GM12878 (cell line): Measurements from ENCODE around the gene CNNM2. TPM values are rescaled to one million over a fixed set of nuclear protein-coding genes. Genes with fewer than 3 reads are reported as not detected.

Source experiments
- ATAC-seq: fragments of 200-7000 bp; cut with Tn5 transposase; 3 replicates; pipeline ENCODE4 v1.9.1; 2020; ENCODE audit warnings: mild to moderate bottlenecking, moderate library complexity
- BruUV-seq: library from RNA; stranded (reverse); fragments of 400-500 nt; replicated peaks from 2 replicates; lab custom pipeline; 2021; lab: Mats Ljungman, UMichigan
- CTCF ChIA-PET: fragments of 300-600 bp; sonication (Branson Sonifier 250); formaldehyde crosslinking; extraction: SDS; loops from one replicate; lab custom pipeline; 2021; ENCODE audit warnings: inconsistent platforms; lab: Yijun Ruan, JAX
- POLR2A ChIA-PET: fragments of 350-600 bp; formaldehyde crosslinking; extraction: SDS; loops from one replicate; lab custom pipeline; 2021; ENCODE audit warnings: inconsistent platforms; lab: Charles Lee
- RAD21 ChIA-PET: fragments of 300-600 bp; sonication (Branson Sonifier 250); formaldehyde crosslinking; loops from one replicate; lab custom pipeline; 2023; ENCODE audit warnings: antibody characterized with exemption; ENCODE audit not compliant: unreplicated experiment; lab: Charles Lee
- SMC1A ChIA-PET: fragments of 300-600 bp; sonication (Branson Sonifier 250); formaldehyde crosslinking; loops from one replicate; lab custom pipeline; 2023; ENCODE audit not compliant: unreplicated experiment, uncharacterized antibody; lab: Charles Lee
- DNase-seq: peaks from one replicate; pipeline ENCODE4 v3.0.0-alpha.2; 2011; ENCODE audit warnings: low read depth, low spot score
- FAIRE-seq: peaks from 3 replicates; lab custom pipeline; 2011; peaks lifted over from hg19 to GRCh38; lab: Jason Lieb, UNC
- H2AFZ ChIP-seq: 2 replicates; pipeline ENCODE4 v1.6.0; 2011; ENCODE audit warnings: low read depth, low read length, control low read depth; ENCODE audit not compliant: control insufficient read depth
- H3K27ac ChIP-seq: 2 replicates; pipeline ENCODE4 v1.5.1; 2011; ENCODE audit warnings: control low read depth; ENCODE audit not compliant: control insufficient read depth, insufficient read depth
- H3K27me3 ChIP-seq, 2 experiments: replicated peaks in 1 of 2; 2 replicates each; pipeline versions ENCODE4 v1.6.0 to v1.6.1; 2011; ENCODE audit warnings: low read length in 1 of 2; ENCODE audit not compliant: control insufficient read depth in 2 of 2, insufficient read depth in 2 of 2
- H3K36me3 ChIP-seq, 2 experiments: 2 replicates each; pipeline ENCODE4 v1.5.1; 2011; ENCODE audit warnings: low read length in 1 of 2; ENCODE audit not compliant: control insufficient read depth in 2 of 2, insufficient read depth in 2 of 2
- H3K4me1 ChIP-seq: 2 replicates; pipeline ENCODE4 v1.6.1; 2011; ENCODE audit warnings: mild to moderate bottlenecking, low read length, moderate library complexity, mixed read lengths; ENCODE audit not compliant: control insufficient read depth, insufficient read depth
- H3K4me2 ChIP-seq: 2 replicates; pipeline ENCODE4 v1.6.0; 2011; ENCODE audit warnings: control low read depth; ENCODE audit not compliant: control insufficient read depth, insufficient read depth
- H3K4me3 ChIP-seq: fragments of 200-600 bp; sonication (generic); 2 replicates; pipeline ENCODE4 v1.5.1; 2016
- H3K79me2 ChIP-seq: 2 replicates; pipeline ENCODE4 v1.6.0; 2011; ENCODE audit warnings: low read length; ENCODE audit not compliant: control insufficient read depth, insufficient read depth
- H3K9ac ChIP-seq: 2 replicates; pipeline ENCODE4 v1.8.0; 2011; ENCODE audit warnings: low read length, control low read depth, mixed read lengths; ENCODE audit not compliant: control insufficient read depth, insufficient read depth
- H3K9me3 ChIP-seq: replicated peaks from 3 replicates; pipeline ENCODE4 v1.5.1; 2011; ENCODE audit warnings: mild to moderate bottlenecking, low read length; ENCODE audit not compliant: control insufficient read depth, insufficient read depth
- H4K20me1 ChIP-seq: 2 replicates; pipeline ENCODE4 v1.6.0; 2011; ENCODE audit not compliant: control insufficient read depth, insufficient read depth
- ATF7 ChIP-seq: fragments of 450-650 bp; IDR thresholded peaks from 2 replicates; pipeline ENCODE4 v1.6.1; 2016; ENCODE audit warnings: low read depth, mild to moderate bottlenecking
- BHLHE40 ChIP-seq, 2 experiments: fragments of 450-650 bp in 1 of 2; IDR thresholded peaks; 2 replicates each; pipeline ENCODE4 v1.6.1; 2011 to 2017; ENCODE audit warnings: low read depth in 2 of 2, borderline replicate concordance in 1 of 2, improper control_type of control experiment in 1 of 2, low read length in 1 of 2, mild to moderate bottlenecking in 1 of 2
- CEBPB ChIP-seq, 2 experiments: fragments of 150-350 bp in 1 of 2; IDR thresholded peaks; 2 replicates each; pipeline ENCODE4 v1.6.1; 2012 to 2014; ENCODE audit warnings: low read depth in 2 of 2, low read length in 2 of 2, borderline replicate concordance in 1 of 2, inconsistent platforms in 1 of 2
- EED ChIP-seq: sonication (generic); IDR thresholded peaks from 2 replicates; pipeline ENCODE4 v1.6.1; 2016; ENCODE audit warnings: antibody characterized with exemption, low read depth
- EGR1 ChIP-seq, 2 experiments: IDR thresholded peaks; 1 replicate in 1 of 2; 2 replicates in 1 of 2; pipeline ENCODE4 v1.6.1; 2011 to 2012; ENCODE audit warnings: low read depth in 2 of 2, low read length in 2 of 2, borderline replicate concordance in 1 of 2, mild to moderate bottlenecking in 1 of 2, moderate library complexity in 1 of 2
- KAT2A ChIP-seq: conservative IDR thresholded peaks from 2 replicates; pipeline ENCODE4 v1.6.1; 2011; ENCODE audit warnings: low read depth, low read length; ENCODE audit not compliant: control insufficient read depth
- KDM1A ChIP-seq: fragments of 200-600 bp; sonication (generic); IDR thresholded peaks from 2 replicates; pipeline ENCODE4 v1.6.1; 2016; ENCODE audit warnings: borderline replicate concordance
- MTA2 ChIP-seq: fragments of 450-650 bp; IDR thresholded peaks from 2 replicates; pipeline ENCODE4 v1.6.1; 2016; ENCODE audit warnings: low read depth, mild to moderate bottlenecking, moderate library complexity
- MTA3 ChIP-seq: IDR thresholded peaks from 2 replicates; pipeline ENCODE4 v1.6.1; 2012; ENCODE audit warnings: low read length, inconsistent platforms, borderline replicate concordance
- NFIC ChIP-seq: IDR thresholded peaks from 2 replicates; pipeline ENCODE4 v1.6.1; 2012; ENCODE audit warnings: low read depth, mild to moderate bottlenecking, inconsistent platforms, low read length, moderate library complexity
- NFXL1 ChIP-seq: fragments of 450-650 bp; IDR thresholded peaks from 2 replicates; pipeline ENCODE4 v1.6.1; 2017; ENCODE audit warnings: antibody characterized with exemption, mild to moderate bottlenecking, borderline replicate concordance
- NR2F1 ChIP-seq: fragments of 450-650 bp; conservative IDR thresholded peaks from 2 replicates; pipeline ENCODE4 v1.6.1; 2017; ENCODE audit warnings: mild to moderate bottlenecking
- PML ChIP-seq: IDR thresholded peaks from 2 replicates; pipeline ENCODE4 v1.6.1; 2012; ENCODE audit warnings: low read length, inconsistent platforms
- POLR2AphosphoS5 ChIP-seq: IDR thresholded peaks from 2 replicates; pipeline ENCODE4 v1.6.1; 2011; ENCODE audit warnings: mild to moderate bottlenecking, low read length, inconsistent platforms
- RB1 ChIP-seq: fragments of 450-650 bp; formaldehyde crosslinking; IDR thresholded peaks from 2 replicates; pipeline ENCODE4 v1.6.1; 2017; ENCODE audit warnings: mild to moderate bottlenecking, borderline replicate concordance
- RCOR1 ChIP-seq: conservative IDR thresholded peaks from 2 replicates; pipeline ENCODE4 v1.6.1; 2012; ENCODE audit warnings: low read depth, low read length, improper control_type of control experiment
- SMAD5 ChIP-seq: IDR thresholded peaks from 2 replicates; pipeline ENCODE4 v1.6.1; 2016; ENCODE audit warnings: antibody characterized with exemption, low read depth
- TCF12 ChIP-seq: IDR thresholded peaks from 2 replicates; pipeline ENCODE4 v1.6.1; 2011; ENCODE audit warnings: low read depth, mild to moderate bottlenecking, low read length
- ZBED1 ChIP-seq: IDR thresholded peaks from 2 replicates; pipeline ENCODE4 v1.6.1; 2016; ENCODE audit warnings: borderline replicate concordance
- ZNF207 ChIP-seq: fragments of 450-650 bp; IDR thresholded peaks from 2 replicates; pipeline ENCODE4 v1.6.1; 2014; ENCODE audit warnings: antibody characterized with exemption, mild to moderate bottlenecking, borderline replicate concordance
- WGBS: methylation state at CpG from one replicate; pipeline ENCODE4 v1.1.6; 2016; ENCODE audit warnings: low lambda C conversion rate; ENCODE audit not compliant: insufficient replicate concordance, insufficient coverage; ENCODE audit errors: missing lambda C conversion rate; 5-methylcytosine and 5-hydroxymethylcytosine counted together
- in situ Hi-C: fragments of 300-500 bp; cut with MboI; formaldehyde crosslinking; loops from 9 replicates; pipeline ENCODE4 v1.14.3; 2018; ENCODE audit warnings: mixed read lengths
- intact Hi-C: fragments of 100-400 bp; cut with micrococcal nuclease; formaldehyde crosslinking; loops from one replicate; pipeline ENCODE4 v1.14.2; 2022; ENCODE audit not compliant: unreplicated experiment
- polyA plus RNA-seq, 11 experiments: library from polyadenylated mRNA; depleted of rRNA in 4 of 11; unstranded in 6 of 11; stranded (reverse) in 5 of 11; fragments of >200 nt; fragmentation: Nextera tagmentation in 4 of 11; fragmentation: Illumina TruSeq in 1 of 11; extraction: Ambion mirVana in 4 of 11; extraction: Trizol in 1 of 11; gene quantifications; 1 replicate in 1 of 11; 2 replicates in 10 of 11; pipeline versions ENCODE4 v1.2.1 to v1.2.3, GENCODE V29; 2011 to 2016; ENCODE audit warnings: inconsistent platforms in 2 of 11, missing spikeins in 2 of 11, low read depth in 1 of 11
- total RNA-seq, 4 experiments: library from RNA; depleted of rRNA in 3 of 4; stranded (reverse); fragments of >200 nt in 3 of 4; fragmentation: Illumina TruSeq in 1 of 4; extraction: Trizol in 1 of 4; gene quantifications; 2 replicates each; pipeline versions ENCODE4 v1.2.1 to v1.2.3, GENCODE V29; 2013 to 2021
- TF ChIP-seq, protein P1 (sequence below): IDR thresholded peaks from 2 replicates; pipeline ENCODE4 v1.6.1; 2011; ENCODE audit warnings: mild to moderate bottlenecking, low read depth, low read length, moderate library complexity; ENCODE audit not compliant: insufficient replicate concordance
- TF ChIP-seq, protein P2 (sequence below): fragments of 450-650 bp; IDR thresholded peaks from 2 replicates; pipeline ENCODE4 v1.6.1; 2016; ENCODE audit warnings: mild to moderate bottlenecking

CNNM2 gene
- total and polyA plus RNA-seq, 10 of the 15 experiments (the other 5 are each of a cell fraction or from before 2014, with no cell fraction given): 0.18 to 7.3 (median 2.5) TPM

DNA sequence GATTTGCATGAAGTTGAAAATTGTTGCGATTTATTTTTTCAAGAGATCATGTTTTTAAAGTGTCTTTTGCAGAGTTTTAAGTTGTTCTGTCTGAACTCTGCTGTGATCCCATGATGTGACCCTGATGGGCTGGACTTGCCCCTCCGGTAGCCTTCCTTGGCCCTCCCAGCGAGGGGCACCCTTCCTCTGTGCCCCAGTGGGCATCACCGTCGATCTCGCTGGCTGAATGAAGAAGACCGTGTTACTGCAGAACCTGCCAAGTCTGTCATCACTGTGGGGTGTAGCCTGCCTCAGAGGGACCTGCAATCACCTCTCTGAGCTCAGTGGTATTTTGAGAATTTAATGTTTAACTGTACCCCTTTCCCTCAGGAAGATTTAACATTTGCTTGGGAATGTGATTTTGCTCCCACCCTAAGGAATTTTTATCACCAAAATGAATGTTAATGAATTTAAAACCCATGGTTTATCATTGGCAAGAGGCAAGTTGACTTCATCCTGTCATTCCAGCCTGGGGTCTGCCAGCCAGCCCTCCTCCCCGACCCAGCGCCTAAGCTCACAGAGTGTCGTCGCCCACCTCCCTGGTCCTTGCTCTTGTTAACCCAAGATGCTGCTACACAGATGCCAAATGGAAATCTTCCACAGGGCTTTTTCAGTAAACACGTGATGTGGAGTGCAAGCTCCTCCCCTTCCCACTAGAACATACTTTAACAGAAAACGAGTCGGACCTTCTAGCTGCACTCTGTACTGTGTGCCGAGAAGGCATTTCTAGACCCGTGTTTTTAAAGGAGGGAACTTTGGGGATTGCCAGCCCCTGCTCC, 159.6 kb downstream of the CNNM2 start (continued):
- TF ChIP-seq SMAD5 (no peak), BHLHE40 (IDR thresholded peaks at IDR 0.05; ENCODE audit: borderline replicate concordance in 1 of 2, low read depth in 2 of 2, low read length in 1 of 2) (no peak)

DNA sequence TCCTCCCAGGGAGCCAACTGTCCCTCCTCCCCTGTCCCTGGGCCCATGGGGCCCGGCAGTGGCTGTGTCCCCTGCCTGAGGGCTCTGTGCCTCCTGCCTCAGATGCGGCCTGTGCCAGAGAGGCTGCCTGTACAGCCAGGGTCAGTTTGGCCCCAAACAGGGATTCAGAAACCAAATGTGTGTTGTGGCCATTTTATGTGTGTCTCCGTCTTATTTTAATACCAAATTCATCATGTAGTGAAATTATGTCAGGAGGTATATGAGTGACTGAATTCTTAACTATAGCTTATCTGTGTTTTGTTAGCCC, 160.2 kb downstream of the CNNM2 start:
- RAD21 ChIA-PET: no interaction called here
- TF ChIP-seq TCF12 (no peak), NR2F1 (no peak), NFXL1 (no peak), MTA2 (no peak), ZNF207 (no peak), ZBED1 (no peak), EGR1 (IDR thresholded peaks at IDR 0.05; ENCODE audit: borderline replicate concordance in 1 of 2, low read depth in 2 of 2, low read length in 2 of 2) (no peak), MTA3 (no peak), RCOR1 (no peak), EED (no peak), CEBPB (IDR thresholded peaks at IDR 0.05; ENCODE audit: borderline replicate concordance in 1 of 2, low read depth in 2 of 2, low read length in 2 of 2) (no peak), NFIC (no peak), POLR2AphosphoS5 (no peak), KAT2A (no peak), RB1 (no peak), KDM1A (no peak), PML (no peak), ATF7 (no peak)
- TF ChIP-seq, protein P1, sequence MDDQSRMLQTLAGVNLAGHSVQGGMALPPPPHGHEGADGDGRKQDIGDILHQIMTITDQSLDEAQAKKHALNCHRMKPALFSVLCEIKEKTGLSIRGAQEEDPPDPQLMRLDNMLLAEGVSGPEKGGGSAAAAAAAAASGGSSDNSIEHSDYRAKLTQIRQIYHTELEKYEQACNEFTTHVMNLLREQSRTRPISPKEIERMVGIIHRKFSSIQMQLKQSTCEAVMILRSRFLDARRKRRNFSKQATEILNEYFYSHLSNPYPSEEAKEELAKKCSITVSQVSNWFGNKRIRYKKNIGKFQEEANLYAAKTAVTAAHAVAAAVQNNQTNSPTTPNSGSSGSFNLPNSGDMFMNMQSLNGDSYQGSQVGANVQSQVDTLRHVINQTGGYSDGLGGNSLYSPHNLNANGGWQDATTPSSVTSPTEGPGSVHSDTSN: no peak
- TF ChIP-seq, protein P2, sequence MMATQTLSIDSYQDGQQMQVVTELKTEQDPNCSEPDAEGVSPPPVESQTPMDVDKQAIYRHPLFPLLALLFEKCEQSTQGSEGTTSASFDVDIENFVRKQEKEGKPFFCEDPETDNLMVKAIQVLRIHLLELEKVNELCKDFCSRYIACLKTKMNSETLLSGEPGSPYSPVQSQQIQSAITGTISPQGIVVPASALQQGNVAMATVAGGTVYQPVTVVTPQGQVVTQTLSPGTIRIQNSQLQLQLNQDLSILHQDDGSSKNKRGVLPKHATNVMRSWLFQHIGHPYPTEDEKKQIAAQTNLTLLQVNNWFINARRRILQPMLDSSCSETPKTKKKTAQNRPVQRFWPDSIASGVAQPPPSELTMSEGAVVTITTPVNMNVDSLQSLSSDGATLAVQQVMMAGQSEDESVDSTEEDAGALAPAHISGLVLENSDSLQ: no peak
- Histone ChIP-seq H4K20me1 (no peaks in the 10 kb centered on the region), H3K4me2 (no peak overlapping the region), H3K27ac (no peak overlapping the region), H3K4me3 (no peak overlapping the region), H3K9ac (no peak overlapping the region), H3K27me3 (no peaks in the 10 kb centered on the region), H3K36me3 (no peaks in the 10 kb centered on the region), H3K4me1 (no peaks in the 10 kb centered on the region), H3K79me2 (no peaks in the 10 kb centered on the region), H3K9me3 (no peaks in the 10 kb centered on the region), H2AFZ (no peak overlapping the region)
- SMC1A ChIA-PET: interaction anchor here (1.4 kb wide), 1 partner anchor 25 kb away, joined by 3 read pairs; no protein-coding TSS in a partner anchor
- DNase-seq (no peak), ATAC-seq (no peak), FAIRE-seq (no peak)
- WGBS: 91% methylated on average over 3 of the region's 3 CpGs
- intact Hi-C loops (no loop called here), in situ Hi-C loops (loop anchor here (10.0 kb wide), 1 partner anchor 167 kb away; the partner anchor contains the start of gene RPEL1)
- POLR2A ChIA-PET: interaction anchor here (0.6 kb wide), 1 partner anchor 70 kb away, joined by 5 read pairs; no protein-coding TSS in a partner anchor
- BruUV-seq: no TSS peak
- CTCF ChIA-PET: interaction anchor here (0.8 to 1.3 kb wide), 2 partner anchors 166 to 170 kb away, joined by 3 to 4 read pairs; no protein-coding TSS in a partner anchor
